Heart left ventricle (tissue), 13 donors: ENCODE results near the gene KRTAP10-8.

Source experiments
- CTCF ChIP-seq, 12 donors: fragments of 200-600 bp; sonication (generic) in 4 of 12; IDR thresholded peaks; one replicate each; pipeline versions ENCODE4 v1.5.0 to v1.8.0; 2018 to 2022; ENCODE audit warnings: antibody characterized with exemption in 12 of 12, mild to moderate bottlenecking in 5 of 12
- POLR2A ChIP-seq, 2 donors: fragments of 450-650 bp; IDR thresholded peaks; one replicate each; pipeline ENCODE4 v1.6.1; 2017; ENCODE audit warnings: antibody characterized with exemption in 2 of 2, mild to moderate bottlenecking in 2 of 2, moderate library complexity in 2 of 2
- donor health status: ischemic (EF 13 %, LVEDD 7.1; RV severe dilation, severe dysfunction).
- donor health status: DM: no; HTN: yes; CAD: no.
- donor health status: DM: no; HTN: no; CAD: no.
- donor health status: ischemic (EF 25% LVEDD 6.9; RV normal size, moderate dysfunction).
- donor health status: ischemic (EF 25% LVEDD 5.7; RV mildly dilated, moderate dysfunction).
- donor health status: ischemic (EF 35%, LVEDD 5.7; RV mildly dilated, moderate dysfunction).
- donor health status: nonischemic (EF 11% LVEDD 7.7; RV severe dilation, severe dysfunction).
- donor health status: DM: yes; HTN: yes; CAD: no.
- donor health status: PGD.
- donor health status: ischemic (EF 29% LVEDD 5.4; RV normal size, mild dysfunction).
- donor health status: nonischemic (EF 23%, LVEDD 6.1; RV moderate dilation, normal function).

GRCh38 chr21:44590311-44590721 lies 21.6 kb upstream of the KRTAP10-8 start:
- no peak for TF ChIP-seq CTCF (IDR thresholded peaks at IDR 0.05)
- TF ChIP-seq POLR2A (IDR thresholded peaks at IDR 0.05) = no peak
